Kasumi-1 (cell line): ENCODE measurements around the gene OR2S2.
A peak's percentile ranks its signal among the peaks of the same experiment; 100 is the strongest.

ENCODE experiments used
- DNase-seq, 2 experiments: peaks; one replicate each; lab custom pipeline; 2025; lab: John Stamatoyannopoulos, UW

OR2S2 gene

GRCh38 chr9:35909274-35909673 is 48.7 kb downstream of the OR2S2 start, which contains the start of gene SPAAR:
Gene SPAAR (plus strand): TSS chr9:35909490. CDS start chr9:35910464, 974 bp downstream.
- no peak for DNase-seq

GRCh38 chr9:35908504-35909125 is 49.3 kb downstream of the OR2S2 start:
- no peak for DNase-seq

GRCh38 chr9:35907711-35908503 is 50.0 kb downstream of the OR2S2 start:
- peak; percentile 94 to 95 for DNase-seq
